Central memory CD4-positive, alpha-beta T cell (primary cell): ENCODE results near the gene PSMC3.

Experiments
- DNase-seq: peaks from one replicate; pipeline ENCODE4 v3.0.0; 2022

PSMC3 gene

GRCh38 chr11:47443028-47443700 lies 16.9 kb upstream of the PSMC3 start:
- no peak for DNase-seq

- no peak for DNase-seq
Measured at GRCh38 chr11:47442514-47442913, 16.3 kb upstream of the PSMC3 start.

GRCh38 chr11:47441421-47441820 lies 15.2 kb upstream of the PSMC3 start:
- DNase-seq: no peak

GRCh38 chr11:47440054-47440476 lies 13.8 kb upstream of the PSMC3 start:
- no peak for DNase-seq

- no peak for DNase-seq
Measured at GRCh38 chr11:47438721-47439120, 12.5 kb upstream of the PSMC3 start.

GRCh38 chr11:47437746-47438418 lies 11.6 kb upstream of the PSMC3 start:
- no peak for DNase-seq

GRCh38 chr11:47437218-47437745 lies 11.0 kb upstream of the PSMC3 start:
- no peak for DNase-seq

GRCh38 chr11:47436726-47437125 lies 10.5 kb upstream of the PSMC3 start:
- no peak for DNase-seq

- no peak for DNase-seq
Measured at GRCh38 chr11:47435687-47436086, 9.4 kb upstream of the PSMC3 start.

- no peak for DNase-seq
Measured at GRCh38 chr11:47434011-47434786, 8.0 kb upstream of the PSMC3 start.

- DNase-seq: no peak
Measured at GRCh38 chr11:47433157-47433556, 6.9 kb upstream of the PSMC3 start.

GRCh38 chr11:47431356-47432083 lies 5.3 kb upstream of the PSMC3 start:
- no peak for DNase-seq

GRCh38 chr11:47430524-47430923 lies 4.3 kb upstream of the PSMC3 start:
- no peak for DNase-seq

GRCh38 chr11:47425611-47426010 lies 628 bp downstream of the PSMC3 start:
- no peak for DNase-seq

GRCh38 chr11:47418454-47419259 lies 7.6 kb downstream of the PSMC3 start:
- DNase-seq: no peak

GRCh38 chr11:47417712-47418111 lies 8.5 kb downstream of the PSMC3 start:
- no peak for DNase-seq

GRCh38 chr11:47415949-47416472 lies 10.2 kb downstream of the PSMC3 start:
- DNase-seq: no peak

- no peak for DNase-seq
Measured at GRCh38 chr11:47415091-47415854, 11.0 kb downstream of the PSMC3 start.

- DNase-seq: no peak
Measured at GRCh38 chr11:47414685-47415070, 11.6 kb downstream of the PSMC3 start.

- no peak for DNase-seq
Measured at GRCh38 chr11:47413908-47414684, 12.1 kb downstream of the PSMC3 start.
